Measurements from ENCODE around the gene GPR15LG. TPM values are rescaled to one million over a fixed set of nuclear protein-coding genes. Genes with fewer than 3 reads are reported as not detected.

Gene GPR15LG
- total and polyA plus RNA-seq, 2 experiments from 2014 or later: 0.45 to 2.6 TPM

GRCh38 chr10:84205049-84205852, 31.6 kb downstream of the GPR15LG start:
- Histone ChIP-seq H3K4me3 (no peak overlapping the region), H2AFZ (no peak overlapping the region), H4K20me1 (ENCODE audit: insufficient read depth, poor library complexity, severe bottlenecking) (no peaks in the 10 kb centered on the region), H3K79me2 (no peaks in the 10 kb centered on the region), H3K36me3 (replicated peaks; ENCODE audit: insufficient read depth, low read depth) (no peaks in the 10 kb centered on the region), H3K9me3 (ENCODE audit: low read depth) (no peaks in the 10 kb centered on the region), H3K4me1 (ENCODE audit: insufficient read depth) (no peaks in the 10 kb centered on the region), H3K4me2 (no peak overlapping the region), H3K9me2 (replicated peaks; ENCODE audit: insufficient read depth) (no peaks in the 10 kb centered on the region), H3K27ac (no peak overlapping the region), H3K27me3 (no peaks in the 10 kb centered on the region)
- DNase-seq (ENCODE audit: low spot score): peak; percentile 72
- WGBS (ENCODE audit: low lambda C conversion rate, missing lambda C conversion rate): 46% methylated on average over 8 of the region's 8 CpGs
- no peak for TF ChIP-seq EZH2 (IDR thresholded peaks at IDR 0.05; ENCODE audit: borderline replicate concordance)
- peak; percentile 69 for TF ChIP-seq CTCF (IDR thresholded peaks at IDR 0.05; ENCODE audit: poor library complexity)

GRCh38 chr10:84205853-84206525, 32.4 kb downstream of the GPR15LG start:
- no peaks in the 10 kb centered on the region for H4K20me1 ChIP-seq (ENCODE audit: insufficient read depth, poor library complexity, severe bottlenecking)
- H3K9me2 ChIP-seq (replicated peaks; ENCODE audit: insufficient read depth): no peaks in the 10 kb centered on the region
- no peak for DNase-seq (ENCODE audit: low spot score)
- WGBS (ENCODE audit: low lambda C conversion rate, missing lambda C conversion rate): 70% methylated on average over 6 of the region's 6 CpGs
- no peak overlapping the region for H3K4me3 ChIP-seq
- H3K27me3 ChIP-seq: no peaks in the 10 kb centered on the region
- no peaks in the 10 kb centered on the region for H3K36me3 ChIP-seq (replicated peaks; ENCODE audit: insufficient read depth, low read depth)
- no peaks in the 10 kb centered on the region for H3K9me3 ChIP-seq (ENCODE audit: low read depth)
- H3K79me2 ChIP-seq: no peaks in the 10 kb centered on the region
- no peak overlapping the region for H3K4me2 ChIP-seq
- TF ChIP-seq EZH2 (IDR thresholded peaks at IDR 0.05; ENCODE audit: borderline replicate concordance) (no peak), CTCF (IDR thresholded peaks at IDR 0.05; ENCODE audit: poor library complexity) (no peak), EZH2phosphoT487 (IDR thresholded peaks at IDR 0.05; ENCODE audit: low read depth, severe bottlenecking, unreplicated experiment) (no peak)
- no peak overlapping the region for H2AFZ ChIP-seq
- no peaks in the 10 kb centered on the region for H3K4me1 ChIP-seq (ENCODE audit: insufficient read depth)
- H3K27ac ChIP-seq: no peak overlapping the region

GRCh38 chr10:84208023-84208422, 34.4 kb downstream of the GPR15LG start:
- Histone ChIP-seq H3K4me1 (ENCODE audit: insufficient read depth) (no peaks in the 10 kb centered on the region), H3K27me3 (no peaks in the 10 kb centered on the region), H3K4me2 (no peak overlapping the region), H3K4me3 (no peak overlapping the region), H2AFZ (no peak overlapping the region), H3K79me2 (no peaks in the 10 kb centered on the region), H3K36me3 (replicated peaks; ENCODE audit: insufficient read depth, low read depth) (no peaks in the 10 kb centered on the region), H3K9me3 (ENCODE audit: low read depth) (no peaks in the 10 kb centered on the region), H3K27ac (no peak overlapping the region), H4K20me1 (ENCODE audit: insufficient read depth, poor library complexity, severe bottlenecking) (no peaks in the 10 kb centered on the region), H3K9me2 (replicated peaks; ENCODE audit: insufficient read depth) (no peaks in the 10 kb centered on the region)
- TF ChIP-seq EZH2 (IDR thresholded peaks at IDR 0.05; ENCODE audit: borderline replicate concordance): no peak
- no peak for TF ChIP-seq CTCF (IDR thresholded peaks at IDR 0.05; ENCODE audit: poor library complexity)
- no peak for TF ChIP-seq EZH2phosphoT487 (IDR thresholded peaks at IDR 0.05; ENCODE audit: low read depth, severe bottlenecking, unreplicated experiment)
- DNase-seq (ENCODE audit: low spot score): no peak
- 91% methylated on average over 10 of the region's 10 CpGs for WGBS (ENCODE audit: low lambda C conversion rate, missing lambda C conversion rate)
